GM12801 (cell line): Measurements from ENCODE around the gene ORM2.

Source experiments
- TF ChIP-seq, protein P1 (sequence below): IDR thresholded peaks from one replicate; pipeline ENCODE4 v1.5.1; 2011; ENCODE audit warnings: control low read depth; ENCODE audit not compliant: insufficient read length; ENCODE audit errors: extremely low read depth

Gene ORM2

DNA sequence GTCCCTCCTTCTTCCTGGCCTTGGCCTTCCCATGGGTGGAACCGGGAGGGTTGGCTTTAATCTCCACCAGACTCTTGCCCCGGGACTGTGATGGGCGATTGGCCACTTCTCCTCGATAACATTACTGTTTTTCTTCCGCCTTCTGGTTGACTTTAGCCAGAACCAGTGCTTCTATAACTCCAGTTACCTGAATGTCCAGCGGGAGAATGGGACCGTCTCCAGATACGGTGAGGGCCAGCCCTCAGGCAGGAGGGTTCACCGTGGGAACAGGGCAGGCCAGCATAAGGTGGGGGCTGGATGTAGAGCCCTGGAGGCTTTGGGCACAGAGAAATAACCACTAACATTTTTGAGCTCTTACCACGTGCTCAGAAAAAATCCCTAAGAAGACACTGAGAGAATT is 967 bp downstream of the ORM2 start:
- TF ChIP-seq, protein P1, sequence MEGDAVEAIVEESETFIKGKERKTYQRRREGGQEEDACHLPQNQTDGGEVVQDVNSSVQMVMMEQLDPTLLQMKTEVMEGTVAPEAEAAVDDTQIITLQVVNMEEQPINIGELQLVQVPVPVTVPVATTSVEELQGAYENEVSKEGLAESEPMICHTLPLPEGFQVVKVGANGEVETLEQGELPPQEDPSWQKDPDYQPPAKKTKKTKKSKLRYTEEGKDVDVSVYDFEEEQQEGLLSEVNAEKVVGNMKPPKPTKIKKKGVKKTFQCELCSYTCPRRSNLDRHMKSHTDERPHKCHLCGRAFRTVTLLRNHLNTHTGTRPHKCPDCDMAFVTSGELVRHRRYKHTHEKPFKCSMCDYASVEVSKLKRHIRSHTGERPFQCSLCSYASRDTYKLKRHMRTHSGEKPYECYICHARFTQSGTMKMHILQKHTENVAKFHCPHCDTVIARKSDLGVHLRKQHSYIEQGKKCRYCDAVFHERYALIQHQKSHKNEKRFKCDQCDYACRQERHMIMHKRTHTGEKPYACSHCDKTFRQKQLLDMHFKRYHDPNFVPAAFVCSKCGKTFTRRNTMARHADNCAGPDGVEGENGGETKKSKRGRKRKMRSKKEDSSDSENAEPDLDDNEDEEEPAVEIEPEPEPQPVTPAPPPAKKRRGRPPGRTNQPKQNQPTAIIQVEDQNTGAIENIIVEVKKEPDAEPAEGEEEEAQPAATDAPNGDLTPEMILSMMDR = no peak

DNA sequence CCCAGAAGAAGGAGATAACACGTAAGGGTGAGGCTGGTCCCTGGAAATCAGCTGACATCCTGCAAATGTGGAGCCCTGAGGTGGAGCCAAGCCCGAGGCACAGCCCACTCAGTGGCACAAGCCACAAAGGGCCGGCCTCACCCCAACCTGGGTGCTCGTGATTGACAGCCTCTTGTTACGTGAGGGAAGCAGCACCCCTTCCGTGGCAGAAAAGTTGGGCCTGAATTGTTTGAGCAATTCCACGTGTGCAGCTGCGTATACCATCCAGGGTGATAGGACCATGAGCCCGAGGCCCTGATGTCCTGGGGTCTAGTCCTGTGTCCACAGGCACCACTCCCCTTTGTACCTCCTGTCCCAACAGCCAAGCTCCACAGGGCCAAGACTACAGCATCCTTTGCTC is 4.8 kb downstream of the ORM2 start:
- TF ChIP-seq, protein P1 = no peak

DNA sequence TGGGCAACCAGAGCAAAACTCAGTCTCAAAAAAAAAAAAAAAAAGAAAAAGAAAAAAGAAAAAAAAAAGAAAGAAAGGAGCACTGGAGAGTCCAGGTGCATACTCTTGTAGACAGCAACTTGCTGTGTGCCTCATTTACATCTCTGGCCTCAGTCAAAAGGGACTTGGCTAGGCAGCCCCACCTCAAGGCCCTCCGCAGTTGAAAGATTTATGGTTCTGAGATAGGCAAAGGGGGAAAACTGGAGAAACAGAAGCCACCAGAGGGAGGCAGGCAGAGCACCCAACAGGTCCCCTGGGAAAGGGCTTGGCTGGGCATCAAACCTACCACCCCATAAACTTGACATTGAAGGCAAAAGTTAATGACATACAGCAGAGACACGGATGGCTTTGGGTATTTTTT is 6.1 kb downstream of the ORM2 start:
- TF ChIP-seq, protein P1 = no peak

DNA sequence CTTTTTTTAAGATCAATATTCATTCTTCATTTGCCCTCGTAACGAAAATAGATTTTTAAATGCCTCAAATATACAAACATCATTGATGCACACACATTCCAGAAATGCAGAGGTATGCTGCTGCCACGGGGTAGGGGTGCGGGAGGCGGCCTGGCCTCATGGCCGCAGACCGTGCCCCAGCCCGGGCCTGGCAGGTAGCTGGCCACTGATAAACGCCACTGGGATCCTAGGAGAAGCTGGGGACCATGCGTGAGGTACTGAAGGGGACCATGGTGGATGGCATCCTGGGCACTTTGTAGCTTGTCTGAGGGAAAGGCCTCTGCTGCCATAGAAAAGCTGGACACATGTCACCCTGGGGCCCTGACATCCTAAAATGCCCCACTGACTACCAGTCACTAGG is 6.5 kb downstream of the ORM2 start:
- TF ChIP-seq, protein P1 = no peak

DNA sequence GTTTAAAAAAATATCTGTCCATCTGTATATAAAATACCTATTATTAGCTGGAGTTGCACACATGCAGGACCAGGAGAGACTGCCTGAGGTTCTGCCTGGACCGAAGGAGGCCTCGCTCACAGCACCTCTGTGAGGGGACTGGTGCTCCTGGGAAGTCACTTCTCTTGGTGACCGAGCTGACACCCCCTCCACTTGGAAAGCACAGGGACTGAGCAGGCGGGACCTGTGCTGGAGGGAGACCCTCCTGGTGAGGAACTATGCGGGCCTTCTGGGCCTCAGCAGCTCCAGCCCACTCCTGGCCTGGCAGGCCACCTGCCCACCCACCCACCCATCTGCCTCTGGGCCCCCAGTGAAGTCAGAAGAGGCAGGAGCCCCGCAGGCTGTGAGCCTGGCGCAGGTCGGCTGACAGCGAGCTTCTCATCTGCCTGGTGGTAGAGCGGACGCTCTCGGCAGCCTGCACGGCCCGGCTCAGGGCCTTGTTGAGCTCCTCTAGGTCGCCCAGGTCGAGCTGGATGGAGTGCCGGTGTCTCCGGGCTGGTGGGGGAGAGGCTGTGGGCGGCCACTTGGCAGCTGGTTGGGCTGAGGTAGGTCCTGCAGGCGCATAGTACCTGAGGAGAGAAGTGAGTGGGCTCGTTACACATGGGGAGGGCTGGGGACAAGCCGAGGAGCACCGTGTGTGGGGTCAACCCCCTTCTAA is 7.2 kb downstream of the ORM2 start:
- TF ChIP-seq, protein P1 = no peak

DNA sequence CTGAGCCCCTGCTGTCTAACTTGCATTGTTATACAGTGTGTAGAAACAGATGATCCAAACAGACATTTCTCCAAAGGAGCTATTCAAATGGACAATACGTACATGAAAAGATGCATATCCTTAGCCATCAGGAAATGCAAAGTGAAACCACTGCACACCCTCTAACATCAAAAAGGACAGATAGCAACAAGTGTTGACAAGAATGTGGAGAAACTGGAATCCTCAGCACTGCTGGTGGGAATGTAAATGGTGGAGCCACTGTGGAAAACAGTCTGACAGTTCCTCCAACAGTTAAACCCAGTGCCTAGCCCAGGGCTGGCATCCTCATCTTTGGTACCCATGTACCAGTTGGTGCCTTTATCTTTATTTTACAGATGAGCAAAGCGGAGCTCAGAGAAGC is 8.5 kb downstream of the ORM2 start:
- TF ChIP-seq, protein P1 = no peak

DNA sequence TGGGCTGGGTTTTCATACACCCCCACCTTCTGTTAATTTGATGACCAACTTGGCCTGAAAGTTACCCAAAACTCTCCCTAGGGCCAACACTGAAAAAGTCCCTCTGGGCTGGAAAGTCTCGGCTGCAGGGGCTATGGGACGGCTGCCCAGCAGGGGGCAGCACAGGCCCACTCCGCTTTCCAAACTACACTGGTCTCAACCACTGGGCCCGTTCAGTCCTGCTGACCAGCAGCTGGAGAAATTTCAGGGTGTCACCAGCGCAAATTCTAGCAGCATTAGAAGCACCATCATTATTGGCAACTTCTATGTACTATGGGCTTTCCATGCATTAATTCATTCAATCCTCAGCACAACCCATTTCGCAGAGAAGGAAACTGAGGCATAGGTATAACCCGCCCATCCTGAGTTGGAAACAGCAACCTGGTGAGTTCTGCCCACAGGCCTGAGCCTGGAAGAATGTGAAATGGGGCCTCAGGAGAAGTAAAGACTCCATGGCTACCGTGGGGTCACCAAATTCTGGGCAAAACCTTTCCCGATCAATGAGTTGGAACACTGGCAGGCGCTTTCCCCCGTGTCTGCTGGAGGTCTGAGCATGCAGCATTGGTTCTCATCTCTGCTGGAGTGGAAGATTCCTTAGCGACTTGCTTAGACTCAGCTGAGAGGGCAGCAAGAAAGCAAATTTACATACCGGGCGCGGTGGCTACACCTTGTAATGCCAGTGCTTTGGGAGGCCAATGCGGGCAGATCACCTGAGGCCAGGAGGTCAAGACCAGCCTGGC is 9.7 kb downstream of the ORM2 start:
- TF ChIP-seq, protein P1 = no peak
